Stomach (tissue), 9 donors: Measurements from ENCODE around the gene CLDN12. TPM values are rescaled to one million over a fixed set of nuclear protein-coding genes. Genes with fewer than 3 reads are reported as not detected.

Experiments
- DNase-seq, 2 donors: peaks; one replicate each; pipeline versions ENCODE4 v3.0.0 to v3.0.0-alpha.2; 2013 to 2019
- H3K27ac ChIP-seq, 5 donors: fragments of 200-600 bp in 4 of 5; sonication (generic) in 4 of 5; one replicate each; pipeline ENCODE4 v1.5.1; 2013 to 2019; ENCODE audit warnings: mild to moderate bottlenecking in 1 of 5, moderate library complexity in 1 of 5
- H3K27me3 ChIP-seq, 3 donors: fragments of 200-600 bp; sonication (generic); one replicate each; pipeline ENCODE4 v1.5.1; 2017 to 2019; ENCODE audit warnings: mixed run types in 1 of 3
- H3K36me3 ChIP-seq, 4 donors: fragments of 200-600 bp; sonication (generic); 1 replicate in 3 of 4; 2 replicates in 1 of 4; pipeline ENCODE4 v1.5.1; 2016 to 2019
- H3K4me1 ChIP-seq, 4 donors: fragments of 200-600 bp; sonication (generic); one replicate each; pipeline ENCODE4 v1.5.1; 2016 to 2019
- H3K4me3 ChIP-seq, 4 donors: fragments of 200-600 bp; sonication (generic) in 3 of 4; one replicate each; pipeline ENCODE4 v1.5.1; 2016 to 2019; ENCODE audit warnings: mild to moderate bottlenecking in 1 of 4
- H3K9me3 ChIP-seq, 4 donors: fragments of 200-600 bp; sonication (generic); one replicate each; pipeline ENCODE4 v1.5.1; 2016 to 2019
- EP300 ChIP-seq: sonication (generic); formaldehyde crosslinking; IDR thresholded peaks from one replicate; pipeline ENCODE4 v1.6.1; 2017; ENCODE audit warnings: antibody characterized with exemption
- POLR2A ChIP-seq, 4 donors: fragments of 450-650 bp; IDR thresholded peaks; one replicate each; pipeline ENCODE4 v1.6.1; 2016; ENCODE audit warnings: antibody characterized with exemption in 4 of 4, control low read depth in 2 of 4, mild to moderate bottlenecking in 1 of 4, moderate library complexity in 1 of 4
- POLR2AphosphoS5 ChIP-seq, 3 donors: sonication (generic); formaldehyde crosslinking; IDR thresholded peaks; one replicate each; pipeline ENCODE4 v1.6.1; 2016; ENCODE audit warnings: antibody characterized with exemption in 3 of 3
- WGBS, 5 donors: extraction: QIAGEN DNeasy Blood & Tissue Kit in 3 of 5; methylation state at CpG; one replicate each; pipeline versions ENCODE4 v1.1.5 to v1.1.7; 2013 to 2018; 5-methylcytosine and 5-hydroxymethylcytosine counted together
- intact Hi-C: fragments of 100-400 bp; cut with DNase I; formaldehyde crosslinking; loops from one replicate; pipeline ENCODE4 v1.15.1; 2023; ENCODE audit warnings: low total_unique reads
- polyA plus RNA-seq, 3 donors: library from polyadenylated mRNA; stranded (reverse); fragments of 200-250 nt; gene quantifications; one replicate each; pipeline ENCODE4 v1.2.3, GENCODE V29; 2013
- total RNA-seq, 5 donors: library from RNA; depleted of rRNA; stranded (reverse); fragments of >200 nt; gene quantifications; one replicate each; pipeline versions ENCODE4 v1.1.0 to v1.2.3, GENCODE V29; 2014 to 2016
- TF ChIP-seq, protein P1 (sequence below), 7 experiments: fragments of 450-650 bp in 4 of 7; fragments of 200-600 bp in 3 of 7; sonication (generic) in 3 of 7; IDR thresholded peaks; one replicate each; pipeline ENCODE4 v1.5.1; 2016 to 2019; ENCODE audit warnings: antibody characterized with exemption in 7 of 7, control low read depth in 2 of 7, mild to moderate bottlenecking in 1 of 7
- donor health status: healthy with polysubstance abuse.
- donor health status: Bipolar disorder and iron deficiency.
- donor health status: healthy.

CLDN12 gene
- total and polyA plus RNA-seq, 8 donors: 6.1 to 26.6 (median 13.3) TPM

GRCh38 chr7:90396420-90396819 is 6.8 kb upstream of the CLDN12 start:
- no peak for DNase-seq
- intact Hi-C loops: no loop called here
- H3K27ac ChIP-seq: no peak overlapping the region
- 72 to 82% (median 78%) methylated on average over 4 of the region's 4 CpGs for WGBS, 5 donors
- H3K4me1 ChIP-seq: no peaks in the 10 kb centered on the region
- H3K4me3 ChIP-seq: no peak overlapping the region
- no peaks in the 10 kb centered on the region for H3K27me3 ChIP-seq
- H3K9me3 ChIP-seq: peaks cover 0 to 8% (median 6%) of the 10 kb centered on the region in 4 donors
- H3K36me3 ChIP-seq: no peaks in the 10 kb centered on the region
- no peak for TF ChIP-seq EP300
- TF ChIP-seq POLR2AphosphoS5 (IDR thresholded peaks at IDR 0.05): no peak
- TF ChIP-seq, protein P1, sequence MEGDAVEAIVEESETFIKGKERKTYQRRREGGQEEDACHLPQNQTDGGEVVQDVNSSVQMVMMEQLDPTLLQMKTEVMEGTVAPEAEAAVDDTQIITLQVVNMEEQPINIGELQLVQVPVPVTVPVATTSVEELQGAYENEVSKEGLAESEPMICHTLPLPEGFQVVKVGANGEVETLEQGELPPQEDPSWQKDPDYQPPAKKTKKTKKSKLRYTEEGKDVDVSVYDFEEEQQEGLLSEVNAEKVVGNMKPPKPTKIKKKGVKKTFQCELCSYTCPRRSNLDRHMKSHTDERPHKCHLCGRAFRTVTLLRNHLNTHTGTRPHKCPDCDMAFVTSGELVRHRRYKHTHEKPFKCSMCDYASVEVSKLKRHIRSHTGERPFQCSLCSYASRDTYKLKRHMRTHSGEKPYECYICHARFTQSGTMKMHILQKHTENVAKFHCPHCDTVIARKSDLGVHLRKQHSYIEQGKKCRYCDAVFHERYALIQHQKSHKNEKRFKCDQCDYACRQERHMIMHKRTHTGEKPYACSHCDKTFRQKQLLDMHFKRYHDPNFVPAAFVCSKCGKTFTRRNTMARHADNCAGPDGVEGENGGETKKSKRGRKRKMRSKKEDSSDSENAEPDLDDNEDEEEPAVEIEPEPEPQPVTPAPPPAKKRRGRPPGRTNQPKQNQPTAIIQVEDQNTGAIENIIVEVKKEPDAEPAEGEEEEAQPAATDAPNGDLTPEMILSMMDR (IDR thresholded peaks at IDR 0.05): no peak

- no peaks in the 10 kb centered on the region for H3K27me3 ChIP-seq
- TF ChIP-seq EP300: no peak
- no peak overlapping the region for H3K4me3 ChIP-seq
- WGBS, 5 donors: 24 to 32% (median 29%) methylated on average over 4 of the region's 4 CpGs
- H3K9me3 ChIP-seq: peaks cover 0 to 8% (median 6%) of the 10 kb centered on the region in 4 donors
- H3K36me3 ChIP-seq: peaks cover 0 to 14% (median 10%) of the 10 kb centered on the region in 4 donors
- peaks cover 5 to 37% (median 17%) of the 10 kb centered on the region in 4 donors for H3K4me1 ChIP-seq
- intact Hi-C loops: no loop called here
- H3K27ac ChIP-seq: no peak overlapping the region
- peak in 1 of 2 donors; percentile 59 for DNase-seq
These were observed 1.3 kb upstream of the CLDN12 start for GRCh38 chr7:90401989-90402388.

- TF ChIP-seq, protein P1 (IDR thresholded peaks at IDR 0.05): no peak
- no peak for TF ChIP-seq POLR2AphosphoS5 (IDR thresholded peaks at IDR 0.05)
- no peak for TF ChIP-seq POLR2A (IDR thresholded peaks at IDR 0.05)
- no peak for TF ChIP-seq EP300
- peaks cover 0 to 20% (median 16%) of the 10 kb centered on the region in 4 donors for H3K36me3 ChIP-seq
- intact Hi-C loops: no loop called here
These were observed 482 bp upstream of the CLDN12 start for GRCh38 chr7:90402785-90403173.

GRCh38 chr7:90404777-90405176 is 1.5 kb downstream of the CLDN12 start:
- H3K4me1 ChIP-seq: peaks cover 5 to 65% (median 26%) of the 10 kb centered on the region in 4 donors
- intact Hi-C loops: no loop called here
- H3K4me3 ChIP-seq: no peak overlapping the region
- peak overlapping the region in 2 of 5 donors; percentile 84 to 90 for H3K27ac ChIP-seq
- TF ChIP-seq EP300 (no peak), POLR2AphosphoS5 (IDR thresholded peaks at IDR 0.05) (no peak), POLR2A (IDR thresholded peaks at IDR 0.05) (no peak)
- TF ChIP-seq, protein P1 (IDR thresholded peaks at IDR 0.05): no peak
- no peaks in the 10 kb centered on the region for H3K9me3 ChIP-seq
- H3K36me3 ChIP-seq: peaks cover 0 to 32% (median 31%) of the 10 kb centered on the region in 4 donors
- no peaks in the 10 kb centered on the region for H3K27me3 ChIP-seq
- 85 to 92% (median 85%) methylated on average over 4 of the region's 4 CpGs for WGBS, 5 donors
- no peak for DNase-seq

More at GRCh38 chr7:90402785-90403173, 482 bp upstream of the CLDN12 start:
- H3K9me3 ChIP-seq: peaks cover 0 to 8% (median 6%) of the 10 kb centered on the region in 4 donors
- H3K4me1 ChIP-seq: peaks cover 5 to 45% (median 22%) of the 10 kb centered on the region in 4 donors
- WGBS, 5 donors: 14 to 30% (median 22%) methylated on average over 1 of the region's 1 CpG
- no peaks in the 10 kb centered on the region for H3K27me3 ChIP-seq
- no peak for DNase-seq
- peak overlapping the region in 4 of 5 donors; percentile 84 to 90 (median 88) for H3K27ac ChIP-seq
- H3K4me3 ChIP-seq: peak overlapping the region; percentile 57 to 73 (median 62)

DNA sequence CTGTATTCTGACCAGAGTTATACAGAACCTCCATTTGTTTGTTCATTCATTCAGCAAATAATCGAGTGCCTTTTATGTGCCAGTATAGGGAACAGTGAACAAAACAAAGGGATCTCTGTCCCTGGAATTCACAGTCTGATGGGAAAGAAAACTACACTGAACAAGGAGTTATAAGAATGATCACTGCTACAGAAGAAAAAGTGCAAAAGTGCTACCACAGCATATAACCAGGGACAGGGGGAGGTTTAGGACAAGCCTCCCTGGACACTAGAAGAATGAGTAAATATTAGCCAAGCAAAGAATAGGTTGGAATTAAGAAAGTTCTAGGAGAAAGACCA is 4.2 kb downstream of the CLDN12 start:
- TF ChIP-seq POLR2A (IDR thresholded peaks at IDR 0.05): no peak
- TF ChIP-seq, protein P1 (IDR thresholded peaks at IDR 0.05): no peak
- TF ChIP-seq EP300: no peak
- no peak for TF ChIP-seq POLR2AphosphoS5 (IDR thresholded peaks at IDR 0.05)
- 25 to 75% (median 33%) methylated on average over 1 of the region's 1 CpG for WGBS, 5 donors
- Histone ChIP-seq H3K36me3 (peaks cover 0 to 46% (median 37%) of the 10 kb centered on the region in 4 donors), H3K27me3 (no peaks in the 10 kb centered on the region), H3K4me3 (no peak overlapping the region), H3K27ac (peak overlapping the region in 1 of 5 donors; percentile 18), H3K9me3 (no peaks in the 10 kb centered on the region), H3K4me1 (peaks cover 20 to 84% (median 31%) of the 10 kb centered on the region in 4 donors)
- DNase-seq: no peak
- intact Hi-C loops: no loop called here
